Tibial nerve (tissue), 4 donors: ENCODE data around the gene TTC28. TPM values are rescaled to one million over a fixed set of nuclear protein-coding genes. Genes with fewer than 3 reads are reported as not detected.
A peak's percentile ranks its signal among the peaks of the same experiment; 100 is the strongest.

Experiments used
- DNase-seq, 2 donors: peaks; one replicate each; pipeline ENCODE4 v3.0.0-alpha.2; 2019; ENCODE audit warnings: low spot score in 2 of 2
- H3K27ac ChIP-seq, 4 donors: fragments of 200-600 bp; sonication (generic) in 3 of 4; one replicate each; pipeline ENCODE4 v1.5.1; 2017 to 2019; ENCODE audit warnings: mild to moderate bottlenecking in 1 of 4
- H3K27me3 ChIP-seq, 2 donors: fragments of 200-600 bp; sonication (generic) in 1 of 2; one replicate each; pipeline versions ENCODE4 v1.5.1 to v1.6.0; 2017 to 2019
- H3K36me3 ChIP-seq, 3 donors: fragments of 200-600 bp; sonication (generic); one replicate each; pipeline ENCODE4 v1.5.1; 2018 to 2019
- H3K4me1 ChIP-seq, 4 donors: fragments of 200-600 bp; sonication (generic) in 3 of 4; one replicate each; pipeline ENCODE4 v1.5.1; 2017 to 2019
- H3K4me3 ChIP-seq, 4 donors: fragments of 200-600 bp; sonication (generic) in 3 of 4; one replicate each; pipeline ENCODE4 v1.5.1; 2017 to 2019; ENCODE audit warnings: mild to moderate bottlenecking in 1 of 4, moderate library complexity in 1 of 4
- H3K9me3 ChIP-seq, 4 donors: fragments of 200-600 bp; sonication (generic) in 3 of 4; one replicate each; pipeline ENCODE4 v1.5.1; 2017 to 2019
- CTCF ChIP-seq, 5 experiments: fragments of 200-600 bp in 3 of 5; fragments of 450-650 bp in 2 of 5; sonication (generic) in 3 of 5; IDR thresholded peaks; one replicate each; pipeline ENCODE4 v1.5.1; 2016 to 2019; ENCODE audit warnings: antibody characterized with exemption in 5 of 5, mild to moderate bottlenecking in 3 of 5, moderate library complexity in 2 of 5
- EP300 ChIP-seq, 2 donors: sonication (generic); formaldehyde crosslinking; IDR thresholded peaks; one replicate each; pipeline ENCODE4 v1.6.1; 2017; ENCODE audit warnings: antibody characterized with exemption in 2 of 2, mild to moderate bottlenecking in 1 of 2
- POLR2A ChIP-seq, 2 donors: fragments of 450-650 bp; IDR thresholded peaks; one replicate each; pipeline ENCODE4 v1.6.1; 2017; ENCODE audit warnings: antibody characterized with exemption in 2 of 2, mild to moderate bottlenecking in 2 of 2, moderate library complexity in 2 of 2
- WGBS, 2 donors: methylation state at CpG; one replicate each; pipeline ENCODE4 v1.1.5; 2018; 5-methylcytosine and 5-hydroxymethylcytosine counted together
- total RNA-seq, 4 donors: library from RNA; depleted of rRNA; stranded (reverse); fragments of >200 nt; gene quantifications; one replicate each; pipeline ENCODE4 v1.1.0, GENCODE V29; 2016

Gene TTC28
- total RNA-seq, 4 donors from 2014 or later = 83.9 to 177 (median 128) TPM

- DNase-seq = no peak
- no peak overlapping the region for H3K27ac ChIP-seq
- H3K36me3 ChIP-seq = no peaks in the 10 kb centered on the region
- no peaks in the 10 kb centered on the region for H3K9me3 ChIP-seq
- H3K4me3 ChIP-seq = no peak overlapping the region
- TF ChIP-seq CTCF (IDR thresholded peaks at IDR 0.05) (no peak), EP300 (IDR thresholded peaks at IDR 0.05) (no peak), POLR2A (IDR thresholded peaks at IDR 0.05) (no peak)
- H3K4me1 ChIP-seq = peaks cover 0 to 30% (median 0%) of the 10 kb centered on the region in 4 donors
- WGBS, 2 donors = 49 to 58% methylated on average over 3 of the region's 3 CpGs
- H3K27me3 ChIP-seq = no peaks in the 10 kb centered on the region
Measured at GRCh38 chr22:28120691-28121592, 558.7 kb downstream of the TTC28 start.

- TF ChIP-seq POLR2A (IDR thresholded peaks at IDR 0.05) (no peak), CTCF (IDR thresholded peaks at IDR 0.05) (no peak), EP300 (IDR thresholded peaks at IDR 0.05) (no peak)
- H3K9me3 ChIP-seq = no peaks in the 10 kb centered on the region
Measured at GRCh38 chr22:28118957-28119631, 560.5 kb downstream of the TTC28 start.

GRCh38 chr22:28116219-28116673 lies 563.4 kb downstream of the TTC28 start:
- no peaks in the 10 kb centered on the region for H3K9me3 ChIP-seq
- H3K27me3 ChIP-seq = no peaks in the 10 kb centered on the region
- H3K4me1 ChIP-seq = peaks cover 0 to 41% (median 0%) of the 10 kb centered on the region in 4 donors
- WGBS, 2 donors = 39 to 48% methylated on average over 2 of the region's 2 CpGs
- H3K27ac ChIP-seq = peak overlapping the region in 2 of 4 donors; percentile 56 to 60
- H3K36me3 ChIP-seq = no peaks in the 10 kb centered on the region
- DNase-seq = no peak
- peak overlapping the region in 1 of 4 donors; percentile 1 for H3K4me3 ChIP-seq
- no peak for TF ChIP-seq POLR2A (IDR thresholded peaks at IDR 0.05)
- TF ChIP-seq CTCF (IDR thresholded peaks at IDR 0.05) = no peak
- TF ChIP-seq EP300 (IDR thresholded peaks at IDR 0.05) = no peak

More at GRCh38 chr22:28118957-28119631, 560.5 kb downstream of the TTC28 start:
- Histone ChIP-seq H3K36me3 (no peaks in the 10 kb centered on the region), H3K27me3 (no peaks in the 10 kb centered on the region), H3K4me3 (no peak overlapping the region), H3K27ac (peak overlapping the region in 1 of 4 donors; percentile 21), H3K4me1 (peaks cover 0 to 32% (median 0%) of the 10 kb centered on the region in 4 donors)
- WGBS, 2 donors = 90% methylated on average over 2 of the region's 2 CpGs
- no peak for DNase-seq

- no peaks in the 10 kb centered on the region for H3K9me3 ChIP-seq
Measured at GRCh38 chr22:28115426-28115825, 564.2 kb downstream of the TTC28 start.

GRCh38 chr22:28112548-28113043 lies 567.0 kb downstream of the TTC28 start:
- H3K36me3 ChIP-seq = peaks cover 0 to 7% (median 0%) of the 10 kb centered on the region in 3 donors
- H3K27ac ChIP-seq = no peak overlapping the region
- H3K4me3 ChIP-seq = no peak overlapping the region
- TF ChIP-seq CTCF (IDR thresholded peaks at IDR 0.05) (peak in 3 of 5 experiments; percentile 10 to 20 (median 19)), EP300 (IDR thresholded peaks at IDR 0.05) (no peak)
- DNase-seq = peak in 1 of 2 donors; percentile 22
- H3K9me3 ChIP-seq = no peaks in the 10 kb centered on the region
- peaks cover 0 to 23% (median 0%) of the 10 kb centered on the region in 4 donors for H3K4me1 ChIP-seq
- 59 to 66% methylated on average over 9 of the region's 9 CpGs for WGBS, 2 donors
- H3K27me3 ChIP-seq = no peaks in the 10 kb centered on the region

More at GRCh38 chr22:28115426-28115825, 564.2 kb downstream of the TTC28 start:
- Histone ChIP-seq H3K4me1 (peaks cover 0 to 33% (median 0%) of the 10 kb centered on the region in 4 donors), H3K36me3 (no peaks in the 10 kb centered on the region), H3K27ac (peak overlapping the region in 2 of 4 donors; percentile 56 to 60), H3K27me3 (no peaks in the 10 kb centered on the region), H3K4me3 (no peak overlapping the region)
- no peak for TF ChIP-seq EP300 (IDR thresholded peaks at IDR 0.05)
- DNase-seq = no peak
- 87 to 91% methylated on average over 4 of the region's 4 CpGs for WGBS, 2 donors
